GM19467 (cell line): Measurements from ENCODE around the gene ITIH4.

Source experiments
- ATAC-seq: cut with Tn5 transposase; IDR thresholded peaks from one replicate; pipeline ENCODE4 v1.9.1; 2021; ENCODE audit warnings: mild to moderate bottlenecking, moderate library complexity; ENCODE audit not compliant: unreplicated experiment

The ITIH4 gene

DNA sequence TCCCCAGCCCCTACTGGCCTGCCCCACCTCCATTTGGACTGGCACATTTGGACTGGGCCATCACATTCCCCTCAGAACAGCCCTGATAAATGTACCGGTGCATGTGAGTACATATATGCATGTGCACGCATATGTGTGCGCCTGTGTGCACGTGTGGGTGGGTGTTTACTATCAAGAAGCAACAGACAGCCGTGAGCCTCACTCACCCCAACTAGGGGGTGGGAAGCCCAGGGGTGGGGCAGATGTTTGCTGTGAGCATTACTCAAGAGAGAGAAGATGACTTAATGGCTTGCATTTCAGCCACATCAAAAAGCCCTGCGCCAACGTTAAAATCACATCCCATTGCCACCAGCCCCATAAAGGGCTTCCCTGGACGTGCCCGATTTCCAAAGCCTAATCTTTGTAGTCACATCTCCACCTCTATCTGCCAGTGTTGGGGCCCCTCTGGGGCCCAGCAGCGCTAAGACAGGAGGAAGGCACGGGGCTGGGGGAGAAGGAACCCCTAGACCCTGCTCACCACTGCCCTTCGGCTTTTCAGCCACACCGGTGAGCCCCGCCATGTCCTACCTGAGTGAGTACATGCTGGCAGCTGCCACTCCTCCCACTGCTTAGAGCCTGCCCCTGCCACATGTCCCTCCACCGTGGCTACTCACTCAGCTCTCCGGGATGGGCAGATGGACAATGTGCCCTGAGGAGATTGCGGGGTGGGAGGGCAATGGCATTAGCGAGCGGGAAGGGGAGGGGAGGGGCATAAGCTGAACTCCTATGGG lies 25.0 kb downstream of the ITIH4 start:
- no peak for ATAC-seq

DNA sequence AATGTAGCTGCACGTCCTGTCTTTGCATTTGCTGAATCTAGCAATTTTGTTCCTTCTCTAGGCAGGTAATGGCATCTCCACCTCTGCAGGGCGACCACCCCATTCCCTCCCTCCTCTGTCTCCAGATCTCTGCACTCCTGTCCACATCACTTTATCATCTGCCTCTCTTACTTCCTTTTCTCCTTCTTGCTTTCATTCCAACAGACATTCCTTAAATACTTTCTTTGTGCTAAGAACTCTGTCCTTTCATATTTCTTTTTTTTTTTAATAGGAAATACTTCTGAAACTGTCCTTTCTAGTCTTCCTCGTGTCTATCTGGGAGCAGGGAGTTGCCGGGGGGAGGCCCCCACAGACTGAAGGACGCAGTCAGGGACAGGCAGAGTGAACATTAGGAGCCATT lies 28.6 kb downstream of the ITIH4 start:
- ATAC-seq = no peak

DNA sequence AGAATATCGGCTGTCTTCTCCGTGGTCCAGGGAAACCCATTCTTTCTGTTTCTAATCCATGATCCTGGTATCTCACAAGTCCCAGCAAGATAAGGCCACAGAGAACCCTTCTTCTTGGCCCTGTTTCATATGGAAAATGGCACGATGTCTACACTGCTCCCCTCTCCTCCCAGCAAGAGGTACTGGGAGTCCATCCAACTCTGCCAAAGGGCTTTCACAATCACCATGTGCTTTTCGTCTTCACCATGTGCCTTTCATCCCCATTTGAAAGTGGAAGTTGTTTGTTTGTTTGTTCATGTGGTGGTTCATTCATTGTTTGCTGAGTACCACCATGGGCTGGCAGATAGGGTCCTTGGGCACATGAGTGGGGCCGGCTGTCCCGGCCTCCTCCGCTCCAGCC lies 30.4 kb downstream of the ITIH4 start:
- ATAC-seq = no peak

DNA sequence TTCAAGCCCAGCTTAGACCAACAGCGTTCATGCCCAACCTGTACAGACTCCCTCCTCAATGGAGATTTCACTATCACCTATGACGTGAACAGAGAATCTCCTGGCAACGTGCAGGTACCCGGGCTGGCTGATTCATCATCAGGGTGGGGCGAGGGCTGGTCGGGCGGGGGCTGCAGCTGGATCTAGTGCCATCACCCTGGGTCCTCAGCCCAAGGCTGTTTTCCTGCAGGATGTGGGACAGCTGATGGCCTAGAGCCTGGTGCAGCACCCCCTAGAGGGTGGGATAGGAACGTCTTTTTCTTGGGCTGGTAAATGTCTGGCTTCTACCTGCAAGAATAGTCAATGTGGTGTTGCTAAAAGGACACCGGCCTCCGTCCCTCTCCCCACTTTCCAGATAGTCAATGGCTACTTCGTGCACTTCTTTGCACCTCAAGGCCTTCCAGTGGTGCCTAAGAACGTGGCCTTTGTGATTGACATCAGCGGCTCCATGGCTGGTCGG lies 31.4 kb downstream of the ITIH4 start:
- ATAC-seq = no peak

DNA sequence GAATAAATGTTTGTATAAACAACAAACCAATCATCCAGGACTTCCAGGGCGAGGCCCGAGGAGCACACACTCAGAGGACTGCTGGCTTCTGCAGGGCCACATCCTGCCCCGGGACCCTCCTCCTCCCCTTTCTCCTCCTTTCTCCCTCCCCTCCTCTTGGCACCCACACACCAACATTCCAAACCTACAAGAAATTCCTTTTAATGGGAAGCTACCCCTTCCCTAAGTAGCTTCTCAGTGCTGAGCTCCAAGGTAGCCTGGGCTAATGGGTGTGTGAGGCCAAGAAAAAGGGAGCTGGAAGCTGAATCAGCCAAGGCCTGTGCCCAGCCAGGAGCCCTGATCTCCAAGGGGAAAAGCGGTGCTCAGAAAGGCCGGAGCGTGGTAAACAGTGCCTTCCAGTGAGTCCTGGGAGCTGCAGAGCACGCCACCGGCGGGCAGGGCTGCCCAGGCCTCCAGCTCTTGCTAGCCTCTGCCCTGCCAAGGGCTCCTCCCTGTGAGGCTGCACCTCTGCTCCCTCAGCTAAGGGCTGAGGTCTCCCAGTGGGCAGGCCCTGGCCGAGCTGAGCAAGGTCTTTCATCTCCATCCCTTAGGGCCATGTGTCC lies 32.0 kb downstream of the ITIH4 start:
- ATAC-seq = no peak

DNA sequence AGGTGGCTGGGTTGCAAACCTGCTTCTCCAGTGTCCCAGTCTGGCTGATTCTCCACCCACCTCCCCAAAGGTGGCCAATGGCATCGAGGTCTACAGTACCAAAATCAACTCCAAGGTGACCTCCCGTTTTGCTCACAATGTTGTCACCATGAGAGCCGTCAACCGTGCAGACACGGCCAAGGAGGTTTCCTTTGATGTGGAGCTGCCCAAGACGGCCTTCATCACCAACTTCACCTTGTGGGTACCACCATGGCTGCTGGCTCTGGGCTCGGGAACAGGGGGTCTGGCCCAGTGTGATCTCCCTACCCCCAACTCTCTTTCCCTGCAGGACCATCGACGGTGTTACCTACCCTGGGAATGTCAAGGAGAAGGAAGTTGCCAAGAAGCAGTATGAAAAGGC lies 34.1 kb downstream of the ITIH4 start:
- no peak for ATAC-seq

DNA sequence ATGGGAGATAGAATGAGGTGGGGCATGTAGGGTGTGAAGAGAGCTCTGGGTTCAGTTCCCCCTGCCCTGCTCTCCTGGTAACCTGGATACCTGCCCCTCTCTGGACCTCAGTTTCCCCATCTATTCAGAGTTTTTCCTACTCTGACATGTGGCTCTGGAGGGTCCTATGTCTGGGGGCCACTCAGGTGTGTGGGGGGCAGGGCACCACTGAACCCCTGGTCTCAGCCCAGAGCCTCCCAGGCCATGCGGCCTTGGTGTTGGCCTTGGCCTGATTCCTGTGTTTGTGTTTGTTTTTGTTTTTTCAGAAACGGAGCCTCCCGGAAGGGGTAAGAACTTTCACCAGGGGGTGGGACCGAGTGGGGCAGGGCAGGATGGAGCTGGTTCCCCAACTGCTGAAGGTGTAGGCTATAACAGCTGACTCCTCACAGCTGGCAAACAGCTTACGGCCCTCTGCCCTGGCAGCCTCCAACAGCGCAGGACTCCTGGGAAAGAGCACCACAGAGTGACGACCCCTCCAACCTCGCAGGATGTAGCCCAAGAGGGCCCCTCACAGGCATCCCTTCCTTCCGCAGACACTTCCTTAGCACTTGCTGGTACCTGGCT lies 35.1 kb downstream of the ITIH4 start:
- ATAC-seq = no peak

DNA sequence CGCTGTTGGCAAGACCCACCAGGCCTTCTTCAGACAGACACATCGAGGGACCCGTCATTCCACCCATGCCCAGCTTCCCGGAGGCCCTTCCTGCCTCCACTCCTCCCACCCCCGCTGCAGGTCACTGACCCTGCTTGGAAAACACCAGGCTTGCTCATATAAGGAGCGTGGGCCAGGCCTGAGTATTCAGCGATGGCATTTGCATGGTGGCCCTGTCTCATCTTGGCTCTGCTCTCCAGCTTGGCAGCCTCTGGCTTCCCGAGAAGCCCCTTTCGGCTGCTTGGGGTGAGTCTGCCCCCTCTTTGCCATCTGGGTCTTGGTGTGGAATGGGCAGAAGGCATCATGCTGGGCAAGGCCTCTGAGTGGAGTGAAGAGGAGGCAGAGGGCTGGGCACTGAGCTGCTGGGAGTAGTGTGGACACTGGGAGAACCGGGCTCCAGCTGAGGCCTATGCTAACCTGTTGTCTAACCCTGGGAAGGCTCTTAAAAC lies 35.8 kb downstream of the ITIH4 start, which contains the start of gene ITIH3:
Gene ITIH3, plus strand, starts transcription at position 185 of the 488 bp plus-strand sequence. Its CDS starts 8 bp downstream, at position 193.
- no peak for ATAC-seq

DNA sequence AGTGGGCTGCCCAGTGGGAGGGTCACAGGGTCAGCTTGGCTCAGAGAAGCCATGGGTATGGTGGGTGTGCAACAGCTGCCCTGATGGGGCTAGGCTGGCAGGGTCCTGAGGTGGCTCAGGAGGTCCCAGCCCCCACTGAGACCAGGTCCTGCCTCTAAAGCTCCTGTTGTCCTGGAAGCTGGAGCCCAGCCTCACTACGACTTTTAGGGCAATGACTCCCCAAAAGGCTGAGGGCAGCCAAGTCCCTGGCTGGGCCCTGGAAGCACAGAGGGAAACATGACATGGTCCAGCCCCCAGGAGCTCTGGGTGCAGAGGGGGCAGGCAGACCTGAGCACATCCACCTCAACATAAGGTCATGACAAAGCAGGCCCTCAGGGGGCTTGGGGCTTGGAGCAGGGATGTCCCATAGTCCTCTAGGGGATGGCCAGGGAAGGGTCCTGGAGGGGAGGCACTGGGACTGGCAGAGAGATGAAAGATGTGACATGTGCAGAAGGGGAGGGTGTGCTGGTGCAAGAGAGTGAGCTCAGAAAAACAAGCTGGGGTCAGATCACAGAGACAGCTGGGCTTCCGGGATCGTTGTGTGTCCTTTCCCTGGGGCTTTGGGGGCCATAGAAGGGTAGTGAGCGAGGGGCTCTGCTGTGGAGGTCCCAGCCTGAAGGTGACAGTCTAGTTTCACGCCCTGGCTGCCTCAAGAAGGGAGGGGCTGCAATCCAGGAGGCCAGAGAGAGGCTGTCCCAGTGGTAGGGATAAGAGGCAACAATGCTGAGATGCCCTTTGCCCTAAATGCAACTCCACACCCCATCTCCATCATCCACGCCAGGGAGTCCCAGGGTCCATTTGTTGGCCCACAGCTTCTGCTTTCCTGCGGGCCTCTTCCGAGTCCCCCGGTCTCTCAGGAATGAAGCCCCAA lies 36.5 kb downstream of the ITIH4 start:
- no peak for ATAC-seq

DNA sequence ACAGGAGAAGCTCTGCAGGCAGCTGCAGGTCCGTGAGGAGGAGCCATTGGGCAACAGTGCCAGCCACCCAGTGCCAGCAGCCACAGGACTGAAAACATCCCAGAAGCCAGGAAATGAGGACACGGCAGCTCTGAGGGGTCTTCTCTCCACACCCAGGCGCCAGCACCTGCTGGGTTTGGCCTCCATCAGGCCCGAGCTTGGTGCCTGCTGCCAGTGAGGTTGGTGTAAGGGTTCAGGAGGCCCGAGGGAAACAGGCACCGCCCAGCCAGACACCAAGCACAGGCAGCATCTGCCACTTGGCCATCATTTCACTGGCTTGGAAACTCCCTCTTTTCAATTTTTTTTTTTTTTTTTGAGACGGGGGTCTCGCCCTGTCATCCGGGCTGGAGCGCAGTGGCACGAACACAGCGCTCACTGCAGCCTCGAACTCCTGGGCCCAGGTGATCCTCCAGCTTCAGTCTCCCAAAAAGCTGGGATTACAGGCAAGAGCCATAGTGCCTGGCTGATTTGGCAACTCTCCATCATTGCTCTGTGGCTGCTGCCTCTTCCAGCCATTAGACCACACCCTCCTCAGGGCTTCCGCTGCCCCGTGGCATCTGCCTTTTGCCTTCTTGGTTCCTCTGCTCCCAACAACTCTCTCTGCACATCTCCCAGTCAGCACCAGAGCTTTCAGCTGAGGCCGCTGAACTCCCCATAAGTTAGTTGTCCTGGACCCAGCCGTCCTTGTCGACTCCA lies 37.3 kb downstream of the ITIH4 start:
- ATAC-seq = no peak

DNA sequence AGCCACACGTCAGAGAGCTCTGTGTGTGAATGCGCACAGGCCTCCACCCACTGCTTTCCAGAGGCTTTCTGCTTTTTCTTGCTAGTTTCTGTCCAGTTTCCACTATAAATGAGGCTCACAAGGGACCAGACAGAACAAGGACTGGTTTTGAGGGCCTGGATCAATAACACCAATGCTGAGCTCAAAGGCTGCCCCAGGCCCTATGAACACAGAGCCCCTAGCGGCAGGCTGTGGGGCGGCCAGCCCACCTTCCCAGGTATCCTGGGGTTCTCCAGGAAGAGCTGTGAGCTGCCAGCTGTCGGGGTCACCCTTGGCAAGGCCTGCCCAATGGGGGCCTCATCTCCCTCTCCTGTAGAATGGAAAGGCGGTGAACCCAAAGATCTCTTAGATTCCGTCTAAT lies 38.1 kb downstream of the ITIH4 start:
- no peak for ATAC-seq

DNA sequence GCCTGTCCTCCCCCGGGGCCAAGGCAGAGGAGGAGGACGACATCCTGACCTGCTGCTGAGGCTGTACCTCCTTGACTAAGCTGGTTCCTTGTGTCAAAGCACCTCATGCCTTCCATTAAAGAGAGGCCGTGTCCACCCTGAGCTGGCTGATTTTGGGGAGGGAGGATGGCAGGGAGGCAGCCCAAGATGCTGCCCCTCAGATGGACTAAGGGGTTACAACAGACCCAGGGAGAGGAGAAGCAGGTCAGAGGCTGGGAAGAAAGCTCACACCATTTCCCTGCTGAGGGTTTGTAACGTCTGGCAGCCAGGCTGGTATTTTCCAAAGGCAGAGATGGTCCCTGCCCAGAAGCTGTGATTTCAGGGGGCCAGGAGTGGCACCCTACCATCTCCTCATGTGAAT lies 38.5 kb downstream of the ITIH4 start:
- ATAC-seq = no peak

DNA sequence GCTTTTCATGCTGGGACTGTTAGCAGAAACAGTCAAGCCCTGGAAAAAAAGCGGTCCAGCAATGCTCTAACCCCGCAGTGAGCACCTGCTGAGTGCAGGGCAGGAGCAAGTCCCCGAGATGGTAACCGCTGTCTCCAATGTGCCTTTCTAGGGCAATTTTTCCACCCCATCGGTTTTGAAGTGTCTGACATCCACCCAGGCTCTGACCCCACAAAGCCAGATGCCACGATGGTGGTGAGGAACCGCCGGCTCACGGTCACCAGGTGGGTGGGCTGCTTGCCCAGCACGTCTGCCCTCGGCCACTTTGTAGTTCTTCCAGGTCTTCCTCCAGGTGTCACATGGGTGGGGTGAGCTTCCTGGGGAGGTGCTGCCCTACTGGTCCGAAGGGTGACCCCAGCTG lies 39.1 kb downstream of the ITIH4 start:
- no peak for ATAC-seq

DNA sequence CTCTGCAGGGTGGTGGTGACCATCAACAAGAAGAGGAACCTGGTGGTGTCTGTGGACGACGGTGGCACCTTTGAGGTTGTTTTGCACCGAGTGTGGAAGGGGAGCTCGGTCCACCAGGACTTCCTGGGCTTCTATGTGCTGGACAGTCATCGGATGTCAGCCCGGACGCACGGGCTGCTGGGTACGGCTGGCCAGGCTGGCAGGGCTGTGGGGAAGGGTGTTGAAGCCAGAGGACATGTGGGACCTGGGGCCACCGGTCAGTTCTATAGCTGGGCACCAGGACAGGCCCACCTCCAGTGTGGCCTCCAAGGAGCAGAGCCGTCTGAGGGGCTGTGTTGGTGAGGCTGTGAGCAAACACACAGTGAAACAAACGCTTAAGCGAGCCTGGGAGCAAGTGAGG lies 39.7 kb downstream of the ITIH4 start:
- ATAC-seq = no peak

DNA sequence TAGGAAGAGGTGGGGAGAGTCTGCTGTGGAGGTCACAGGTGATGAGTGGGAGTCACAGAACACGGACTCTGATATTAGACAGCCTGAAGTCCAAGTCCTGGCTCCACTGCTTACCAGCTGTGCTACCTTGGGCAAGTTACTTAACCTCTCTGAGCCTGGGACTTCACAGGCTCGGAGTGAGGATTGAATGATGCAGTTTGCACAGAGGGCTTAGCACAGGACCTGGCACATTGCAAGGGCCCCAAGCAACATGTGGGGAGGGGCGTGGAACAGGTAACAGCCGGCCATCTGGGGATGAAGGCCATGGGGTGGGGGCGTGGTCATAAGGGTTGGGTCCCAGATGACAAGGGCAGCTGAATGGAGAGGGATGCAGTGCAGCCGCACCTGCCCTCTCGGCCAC lies 40.1 kb downstream of the ITIH4 start:
- ATAC-seq = no peak

DNA sequence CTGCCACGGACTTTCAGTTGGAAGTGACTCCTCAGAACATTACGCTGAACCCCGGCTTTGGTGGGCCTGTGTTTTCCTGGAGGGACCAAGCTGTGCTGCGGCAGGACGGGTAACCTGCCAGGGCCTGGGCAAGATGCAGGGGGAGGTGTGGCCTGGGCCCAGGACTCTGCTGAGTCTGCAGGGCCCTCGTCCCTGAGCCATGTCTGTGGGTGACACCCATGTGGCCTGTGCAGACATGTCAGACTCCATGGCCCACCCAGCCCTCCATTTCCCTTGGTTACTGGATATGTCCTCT lies 40.8 kb downstream of the ITIH4 start:
- ATAC-seq = no peak

DNA sequence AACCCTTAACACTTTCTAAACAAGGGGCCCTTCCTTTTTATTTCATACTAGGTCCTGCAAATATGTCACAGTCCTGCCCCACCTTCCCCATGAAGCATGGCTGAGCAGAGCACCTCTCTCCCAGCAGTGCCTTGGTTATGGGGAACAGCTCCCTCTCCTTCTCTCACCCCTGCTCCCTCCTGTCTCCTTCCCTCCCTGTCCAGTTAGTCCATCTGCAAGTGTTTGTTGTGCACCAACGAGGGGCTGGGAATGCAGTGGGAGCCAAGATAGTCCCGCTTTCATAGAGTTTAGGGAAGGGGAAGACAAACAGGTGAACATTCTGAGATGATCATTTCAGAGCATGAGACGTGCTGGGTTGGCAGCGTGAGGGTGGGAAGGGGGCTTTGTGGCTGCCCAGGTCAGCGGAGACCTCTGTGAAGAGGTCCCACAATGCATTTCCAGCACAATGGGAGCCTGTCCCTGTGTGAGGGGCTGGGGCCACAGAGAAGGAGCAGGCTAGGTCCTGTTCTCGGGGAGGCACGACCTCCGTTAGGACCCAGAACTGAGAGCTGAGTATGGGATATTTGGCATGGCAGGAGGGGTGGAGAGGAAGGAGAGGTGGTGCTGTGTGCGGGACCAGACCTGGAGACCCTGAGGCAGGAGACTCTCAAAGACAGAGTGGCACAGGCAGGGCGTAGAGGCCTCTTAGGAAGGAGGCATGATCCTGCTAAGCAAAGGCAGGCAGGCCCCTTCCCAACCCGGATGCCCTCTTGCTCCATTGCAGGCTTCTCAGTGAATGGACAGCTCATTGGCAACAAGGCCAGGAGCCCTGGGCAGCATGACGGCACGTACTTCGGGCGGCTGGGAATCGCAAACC lies 41.4 kb downstream of the ITIH4 start:
- no peak for ATAC-seq

DNA sequence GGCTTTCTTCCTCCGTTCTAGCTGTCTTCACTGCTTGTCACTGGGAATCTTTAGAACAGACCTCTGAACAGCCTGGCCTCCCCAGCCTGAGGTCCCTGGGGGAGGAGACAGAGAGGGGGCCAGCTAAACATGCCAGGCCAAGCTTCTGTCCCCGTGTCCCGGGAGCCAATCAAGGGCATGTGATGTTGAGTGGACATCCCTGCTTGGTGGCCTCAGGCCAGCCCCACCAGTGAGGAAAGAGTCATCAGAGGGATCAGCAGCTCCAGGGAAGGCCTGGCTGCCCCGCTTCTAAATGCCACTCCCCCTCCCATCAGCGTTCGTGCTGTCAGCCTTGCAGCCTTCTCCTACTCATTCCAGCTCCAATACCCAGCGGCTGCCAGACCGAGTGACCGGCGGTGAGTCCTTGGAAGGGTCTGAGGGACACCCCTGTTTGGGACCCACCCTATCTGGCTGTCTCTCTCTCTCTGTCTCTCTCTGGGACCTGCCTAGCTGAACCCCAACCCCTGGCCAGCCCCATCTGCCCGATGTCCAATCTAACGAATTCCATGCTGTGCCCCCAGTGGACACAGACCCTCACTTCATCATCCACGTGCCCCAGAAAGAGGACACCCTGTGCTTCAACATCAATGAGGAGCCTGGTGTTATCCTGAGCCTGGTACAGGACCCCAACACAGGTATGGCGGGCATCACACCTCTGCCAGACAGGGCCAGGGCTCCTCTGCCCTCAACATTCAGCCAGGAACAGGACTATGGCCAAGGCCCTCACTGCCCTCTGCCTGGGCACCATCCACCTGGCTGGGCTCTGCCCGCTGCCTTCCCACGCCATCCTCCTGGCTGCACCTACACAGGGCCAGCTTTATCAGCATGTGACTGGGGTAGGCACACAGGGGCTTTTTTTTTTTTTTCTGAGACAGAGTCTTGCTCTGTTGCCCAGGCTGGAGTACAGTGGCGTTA lies 42.5 kb downstream of the ITIH4 start:
- ATAC-seq = no peak
